PC-3 (cell line): ENCODE data around the gene KRTAP10-4. TPM values are rescaled to one million over a fixed set of nuclear protein-coding genes. Genes with fewer than 3 reads are reported as not detected.
"Not testable (repeated sequence)": the region's sequence is repeated elsewhere in the genome, so short reads cannot be mapped to it uniquely, and the experiment has no call there.

Experiments
- ATAC-seq: fragments of 200-7000 bp; cut with Tn5 transposase; 2 replicates; pipeline ENCODE4 v1.9.1; 2020; ENCODE audit warnings: mild to moderate bottlenecking, moderate library complexity
- BruUV-seq: library from RNA; stranded (reverse); fragments of 400-500 nt; replicated peaks from 2 replicates; lab custom pipeline; 2021; lab: Mats Ljungman, UMichigan
- CTCF ChIA-PET: fragments of 300-600 bp; sonication (Branson Sonifier 250); formaldehyde crosslinking; loops from one replicate; lab custom pipeline; 2022; ENCODE audit warnings: antibody characterized with exemption; lab: Charles Lee
- POLR2A ChIA-PET: fragments of 300-600 bp; sonication (Branson Sonifier 250); formaldehyde crosslinking; loops from one replicate; lab custom pipeline; 2022; ENCODE audit warnings: antibody characterized with exemption; ENCODE audit not compliant: unreplicated experiment; lab: Charles Lee
- DNase-seq: peaks from one replicate; pipeline ENCODE4 v3.0.0-alpha.2; 2015
- H2AFZ ChIP-seq: fragments of 300-600 bp; sonication (generic); 2 replicates; pipeline ENCODE4 v1.6.0; 2016; ENCODE audit warnings: antibody characterized with exemption, low read length
- H3F3A ChIP-seq: fragments of 300-600 bp; sonication (generic); one replicate; pipeline ENCODE4 v1.6.0; 2017; ENCODE audit warnings: antibody characterized with exemption, low read length, control low read depth, mild to moderate bottlenecking; ENCODE audit not compliant: unreplicated experiment
- H3K27ac ChIP-seq: fragments of 300-600 bp; sonication (generic); 2 replicates; pipeline ENCODE4 v1.5.1; 2016; ENCODE audit warnings: mild to moderate bottlenecking, low read length
- H3K27me3 ChIP-seq: fragments of 300-600 bp; sonication (generic); 2 replicates; pipeline ENCODE4 v1.6.1; 2016; ENCODE audit warnings: low read length, mixed read lengths
- H3K36me3 ChIP-seq: fragments of 300-600 bp; sonication (generic); 2 replicates; pipeline ENCODE4 v1.6.1; 2016; ENCODE audit warnings: low read depth, mixed run types, low read length, mixed read lengths
- H3K4me1 ChIP-seq: fragments of 300-600 bp; sonication (generic); 2 replicates; pipeline ENCODE4 v1.5.1; 2016; ENCODE audit warnings: low read length; ENCODE audit not compliant: insufficient read depth
- H3K4me2 ChIP-seq: fragments of 300-600 bp; sonication (generic); 2 replicates; pipeline ENCODE4 v1.6.0; 2016; ENCODE audit warnings: low read length
- H3K4me3 ChIP-seq: fragments of 300-600 bp; sonication (generic); 2 replicates; pipeline ENCODE4 v1.5.1; 2016; ENCODE audit warnings: mild to moderate bottlenecking, low read length, mixed read lengths
- H3K79me2 ChIP-seq: fragments of 300-600 bp; sonication (generic); 2 replicates; pipeline ENCODE4 v1.6.1; 2017; ENCODE audit warnings: low read length, mixed read lengths
- H3K9ac ChIP-seq: fragments of 300-600 bp; sonication (generic); 2 replicates; pipeline ENCODE4 v1.6.0; 2016; ENCODE audit warnings: mild to moderate bottlenecking, low read length
- H3K9me2 ChIP-seq: fragments of 300-600 bp; sonication (generic); replicated peaks from 2 replicates; pipeline ENCODE4 v1.6.1; 2016; ENCODE audit warnings: mixed run types, low read length, mixed read lengths
- H3K9me3 ChIP-seq: fragments of 300-600 bp; sonication (generic); 2 replicates; pipeline ENCODE4 v1.6.1; 2016; ENCODE audit warnings: low read length, mixed read lengths
- H4K20me1 ChIP-seq: fragments of 300-600 bp; sonication (generic); 2 replicates; pipeline ENCODE4 v1.6.1; 2016; ENCODE audit warnings: low read length, mixed read lengths
- EZH2 ChIP-seq: fragments of 300-600 bp; sonication (generic); IDR thresholded peaks from one replicate; pipeline ENCODE4 v1.6.1; 2017; ENCODE audit warnings: antibody characterized with exemption, mild to moderate bottlenecking, low read length; ENCODE audit not compliant: unreplicated experiment
- EZH2phosphoT487 ChIP-seq: fragments of 300-600 bp; sonication (generic); IDR thresholded peaks from 2 replicates; pipeline ENCODE4 v1.6.1; 2018; ENCODE audit warnings: mild to moderate bottlenecking, antibody characterized with exemption, low read length, borderline replicate concordance
- intact Hi-C: fragments of 100-400 bp; cut with micrococcal nuclease; formaldehyde crosslinking; loops from 2 replicates; pipeline ENCODE4 v1.9.0; 2023
- total RNA-seq: library from RNA; depleted of rRNA; stranded (reverse); fragments of >200 nt; gene quantifications from 2 replicates; pipeline ENCODE4 v1.2.3, GENCODE V29; 2014
- TF ChIP-seq, protein P1 (sequence below): fragments of 300-600 bp; sonication (generic); conservative IDR thresholded peaks from 2 replicates; pipeline ENCODE4 v1.5.1; 2017; ENCODE audit warnings: antibody characterized with exemption, low read depth, mild to moderate bottlenecking, low read length

KRTAP10-4 gene
- total RNA-seq, 1 experiment from 2014 or later: not detected

DNA sequence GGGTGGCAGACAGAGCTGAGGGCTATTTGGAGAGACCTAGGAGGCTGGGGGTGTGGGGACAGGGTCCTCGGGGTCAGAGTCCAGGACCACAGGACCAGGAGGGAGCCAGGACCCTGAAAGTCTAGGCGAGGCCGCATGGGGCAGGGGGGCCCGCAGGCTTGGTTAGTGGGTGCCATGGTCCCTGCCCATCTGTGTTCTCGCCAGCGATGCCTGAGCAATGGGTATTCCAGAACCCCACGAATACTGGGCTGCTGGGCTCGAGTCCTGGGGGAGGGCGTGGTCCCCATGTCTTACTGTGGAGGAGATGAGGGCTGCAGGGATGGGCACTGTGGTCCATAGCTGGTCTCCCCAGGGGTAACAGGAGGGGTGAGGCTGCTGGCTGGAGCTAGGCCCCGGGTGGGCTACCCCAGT is 16.8 kb downstream of the KRTAP10-4 start:
- CTCF ChIA-PET: no interaction called here
- H3K9me3 ChIP-seq: no peaks in the 10 kb centered on the region
- DNase-seq: no peak
- H3F3A ChIP-seq: no peaks in the 10 kb centered on the region
- no peak overlapping the region for H3K9ac ChIP-seq
- POLR2A ChIA-PET: no interaction called here
- no peaks in the 10 kb centered on the region for H3K9me2 ChIP-seq
- no peaks in the 10 kb centered on the region for H3K36me3 ChIP-seq
- no TSS peak for BruUV-seq
- no peak overlapping the region for H3K27ac ChIP-seq
- no peaks in the 10 kb centered on the region for H3K27me3 ChIP-seq
- H2AFZ ChIP-seq: no peak overlapping the region
- H3K4me3 ChIP-seq: no peak overlapping the region
- H3K4me2 ChIP-seq: no peak overlapping the region
- no peak for ATAC-seq
- no peaks in the 10 kb centered on the region for H3K4me1 ChIP-seq
- no peaks in the 10 kb centered on the region for H3K79me2 ChIP-seq
- H4K20me1 ChIP-seq: no peaks in the 10 kb centered on the region
- intact Hi-C loops: no loop called here
- TF ChIP-seq EZH2phosphoT487: no peak
- TF ChIP-seq, protein P1, sequence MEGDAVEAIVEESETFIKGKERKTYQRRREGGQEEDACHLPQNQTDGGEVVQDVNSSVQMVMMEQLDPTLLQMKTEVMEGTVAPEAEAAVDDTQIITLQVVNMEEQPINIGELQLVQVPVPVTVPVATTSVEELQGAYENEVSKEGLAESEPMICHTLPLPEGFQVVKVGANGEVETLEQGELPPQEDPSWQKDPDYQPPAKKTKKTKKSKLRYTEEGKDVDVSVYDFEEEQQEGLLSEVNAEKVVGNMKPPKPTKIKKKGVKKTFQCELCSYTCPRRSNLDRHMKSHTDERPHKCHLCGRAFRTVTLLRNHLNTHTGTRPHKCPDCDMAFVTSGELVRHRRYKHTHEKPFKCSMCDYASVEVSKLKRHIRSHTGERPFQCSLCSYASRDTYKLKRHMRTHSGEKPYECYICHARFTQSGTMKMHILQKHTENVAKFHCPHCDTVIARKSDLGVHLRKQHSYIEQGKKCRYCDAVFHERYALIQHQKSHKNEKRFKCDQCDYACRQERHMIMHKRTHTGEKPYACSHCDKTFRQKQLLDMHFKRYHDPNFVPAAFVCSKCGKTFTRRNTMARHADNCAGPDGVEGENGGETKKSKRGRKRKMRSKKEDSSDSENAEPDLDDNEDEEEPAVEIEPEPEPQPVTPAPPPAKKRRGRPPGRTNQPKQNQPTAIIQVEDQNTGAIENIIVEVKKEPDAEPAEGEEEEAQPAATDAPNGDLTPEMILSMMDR: no peak
- no peak for TF ChIP-seq EZH2

DNA sequence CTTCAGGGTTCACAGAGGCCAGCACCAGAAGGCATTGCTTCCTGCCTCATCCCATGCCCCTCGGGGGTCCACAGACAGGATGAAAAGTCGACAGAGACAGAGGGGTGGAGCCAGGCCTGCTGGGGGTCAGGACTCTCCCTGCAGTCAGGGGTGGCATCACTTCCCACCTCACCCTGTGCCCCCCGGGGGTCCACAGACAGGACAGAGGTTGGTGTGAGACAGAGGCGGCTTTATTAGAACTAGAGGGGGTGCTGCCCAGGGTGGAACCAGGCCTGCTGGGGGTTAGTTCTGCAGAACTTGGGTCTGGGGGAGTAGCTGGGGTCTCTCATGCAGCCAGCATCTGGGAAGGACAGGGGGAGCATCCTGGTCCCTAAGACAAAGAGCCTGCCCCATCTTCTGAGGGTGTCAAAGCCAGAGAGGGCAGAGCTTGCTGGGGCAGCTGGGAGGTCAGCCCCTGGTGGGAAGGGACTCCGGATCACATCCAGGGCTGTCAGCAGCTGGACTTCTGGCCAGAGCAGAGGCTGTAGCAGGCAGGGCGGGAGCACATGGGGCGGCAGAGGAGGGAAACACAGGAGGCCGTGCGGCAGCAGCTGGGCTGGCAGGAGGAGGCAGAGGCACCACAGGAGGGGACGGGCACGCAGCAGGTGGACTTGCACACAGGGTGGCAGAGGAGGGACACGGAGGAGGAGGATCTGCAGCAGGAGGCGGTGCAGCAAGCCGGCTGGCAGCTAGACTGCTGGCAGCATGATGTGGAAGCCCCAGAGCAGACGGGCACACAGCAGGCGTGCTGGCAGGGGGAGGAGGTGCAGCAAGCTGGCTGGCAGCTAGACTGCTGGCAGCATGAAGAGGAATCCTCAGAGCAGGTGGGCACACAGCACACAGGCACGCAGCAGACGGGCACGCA is 17.6 kb downstream of the KRTAP10-4 start:
- H3K4me3 ChIP-seq, H2AFZ ChIP-seq, H3K4me2 ChIP-seq, H3K9ac ChIP-seq, H3K27ac ChIP-seq, H3K27me3 ChIP-seq, H3K4me1 ChIP-seq, H3K79me2 ChIP-seq, H3K9me3 ChIP-seq, intact Hi-C loops, H3K36me3 ChIP-seq, H3F3A ChIP-seq, H4K20me1 ChIP-seq, ATAC-seq, POLR2A ChIA-PET, CTCF ChIA-PET, H3K9me2 ChIP-seq, BruUV-seq, DNase-seq: not testable (repeated sequence)

DNA sequence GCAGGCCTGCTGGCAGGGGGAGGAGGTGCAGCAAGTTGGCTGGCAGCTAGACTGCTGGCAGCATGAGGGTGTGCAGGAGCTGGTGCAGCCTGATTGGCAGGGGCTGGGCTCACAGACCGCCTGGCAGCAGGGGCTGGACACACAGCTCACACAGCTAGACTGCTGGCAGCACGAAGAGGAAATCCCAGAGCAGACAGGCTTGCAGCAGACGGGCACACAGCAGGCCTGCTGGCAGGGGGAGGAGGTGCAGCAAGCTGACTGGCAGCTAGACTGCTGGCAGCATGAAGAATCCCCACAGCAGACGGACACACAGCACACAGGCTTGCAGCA is 18.2 kb downstream of the KRTAP10-4 start:
- H4K20me1 ChIP-seq, intact Hi-C loops, H3F3A ChIP-seq, POLR2A ChIA-PET, BruUV-seq, H2AFZ ChIP-seq, ATAC-seq, H3K4me3 ChIP-seq, H3K4me2 ChIP-seq, H3K9ac ChIP-seq, DNase-seq, H3K27me3 ChIP-seq, H3K27ac ChIP-seq, H3K79me2 ChIP-seq, H3K9me3 ChIP-seq, CTCF ChIA-PET, H3K36me3 ChIP-seq, H3K9me2 ChIP-seq: not testable (repeated sequence)
- peaks cover 11% of the 10 kb centered on the region for H3K4me1 ChIP-seq
